ENCODE measurements around the gene FLT4.

Gene FLT4

DNA sequence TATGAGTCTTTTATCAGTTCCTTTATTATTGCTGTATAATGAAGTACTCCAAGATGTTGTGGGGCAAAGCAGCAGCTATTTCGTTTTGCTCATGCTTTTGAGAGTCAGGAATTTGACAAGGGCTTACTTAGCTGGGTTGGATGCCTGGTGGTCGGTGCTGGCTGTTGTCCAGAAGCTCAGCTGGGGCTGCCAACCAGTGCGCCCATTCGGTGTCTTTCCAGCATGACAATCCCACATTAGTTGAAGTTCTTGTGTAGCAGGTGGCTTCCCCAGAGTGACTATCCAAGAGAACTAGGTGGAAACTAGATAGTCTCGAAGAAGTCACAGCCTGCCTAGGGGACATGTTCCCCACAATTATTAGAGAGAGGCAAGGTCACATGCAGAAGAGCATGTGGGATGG, 3.4 kb upstream of the FLT4 start:
- ChIA-PET POLR2A (no interaction called here), CTCF (no interaction called here)
- DNase-seq (ENCODE audit: extremely low spot score) = no peak
- no peak for TF ChIP-seq CTCF (IDR thresholded peaks at IDR 0.05; ENCODE audit: control extremely low read depth, extremely low read depth, low read depth, missing control alignments)

DNA sequence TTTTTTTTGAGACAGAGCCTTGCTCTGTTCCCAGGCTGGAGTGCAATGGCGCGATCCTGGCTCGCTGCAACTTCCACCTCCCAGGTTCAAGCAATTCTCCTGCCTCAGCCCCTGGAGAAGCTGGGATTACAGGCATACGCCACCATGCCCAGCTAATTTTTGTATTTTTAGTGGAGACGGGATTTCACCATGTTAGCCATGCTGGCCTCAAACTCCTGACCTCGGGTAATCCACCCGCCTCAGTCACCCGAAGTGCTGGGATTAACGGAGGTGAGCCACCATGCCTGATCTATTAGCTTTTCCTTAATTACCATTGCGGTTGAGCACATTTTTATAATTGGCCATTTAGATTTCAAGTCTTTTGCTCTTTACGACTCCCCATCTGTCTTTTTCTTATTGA, 2.9 kb upstream of the FLT4 start:
- DNase-seq (ENCODE audit: extremely low spot score) = no peak
- POLR2A ChIA-PET = no interaction called here
- CTCF ChIA-PET = no interaction called here
- no peak for TF ChIP-seq CTCF (IDR thresholded peaks at IDR 0.05; ENCODE audit: control extremely low read depth, extremely low read depth, low read depth, missing control alignments)

DNA sequence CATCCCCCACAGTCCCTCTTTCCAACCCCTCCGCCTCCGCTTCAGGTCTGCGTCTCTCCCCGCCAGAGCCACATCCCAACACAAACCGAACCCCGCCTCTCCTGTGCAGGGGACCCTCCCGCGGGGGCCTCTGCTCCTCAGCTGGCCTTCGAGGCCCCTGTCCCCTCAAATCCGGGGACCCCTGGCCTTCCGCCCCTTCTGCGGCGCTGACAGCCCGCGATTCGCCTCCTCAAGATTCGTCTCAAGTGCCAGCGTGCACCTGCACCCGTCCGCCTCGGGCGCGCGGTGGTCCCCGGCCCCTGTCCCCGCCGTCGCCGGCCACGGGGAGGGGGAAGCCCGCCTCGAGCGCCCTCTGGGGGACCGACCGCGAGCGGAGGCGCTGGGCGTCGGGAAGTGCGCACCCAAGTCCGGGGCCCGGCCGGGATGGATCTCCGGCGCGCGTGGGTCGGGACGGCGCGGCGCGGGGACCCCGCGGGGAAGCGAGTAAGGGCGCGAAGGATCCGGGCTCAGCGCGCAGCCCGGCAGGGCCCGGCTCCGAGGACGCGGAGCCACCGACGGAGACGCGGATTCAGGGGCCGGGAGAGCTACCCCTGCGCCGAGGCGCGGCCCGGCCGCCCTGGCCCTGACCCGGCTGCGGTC, 623 bp downstream of the FLT4 start:
- POLR2A ChIA-PET = interaction anchor here (0.5 kb wide), 1 partner anchor 17 kb away, joined by 6 read pairs; no protein-coding TSS in a partner anchor
- TF ChIP-seq CTCF (IDR thresholded peaks at IDR 0.05; ENCODE audit: control extremely low read depth, extremely low read depth, low read depth, missing control alignments) = no peak
- CTCF ChIA-PET = interaction anchor here (1.7 kb wide), 1 partner anchor 320 kb away, joined by 4 read pairs; no protein-coding TSS in a partner anchor
- no peak for DNase-seq (ENCODE audit: extremely low spot score)

GRCh38 chr5:180647941-180648500, 1.4 kb downstream of the FLT4 start:
- POLR2A ChIA-PET = no interaction called here
- CTCF ChIA-PET = interaction anchor here (1.7 kb wide), 1 partner anchor 320 kb away, joined by 4 read pairs; no protein-coding TSS in a partner anchor
- no peak for DNase-seq (ENCODE audit: extremely low spot score)
- TF ChIP-seq CTCF (IDR thresholded peaks at IDR 0.05; ENCODE audit: control extremely low read depth, extremely low read depth, low read depth, missing control alignments) = no peak

DNA sequence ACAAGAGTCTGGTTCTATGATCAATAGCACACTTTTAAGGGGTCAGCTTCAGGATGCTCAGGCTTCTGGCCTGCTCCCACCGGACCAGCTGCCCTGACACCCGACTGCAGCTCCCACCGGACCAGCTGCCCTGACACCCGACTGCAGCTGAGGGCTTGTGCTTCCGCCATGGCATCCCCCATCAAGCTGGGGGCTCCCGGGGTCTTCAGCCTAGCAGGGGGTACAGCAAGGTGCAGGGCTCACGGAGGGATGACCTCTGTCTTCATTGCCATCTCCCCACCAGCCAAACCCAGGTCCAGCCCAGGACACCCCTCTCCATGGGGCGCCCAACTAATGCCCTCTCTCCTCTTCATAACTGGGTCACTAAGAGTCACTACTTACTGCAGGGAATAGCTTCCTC, 1.9 kb downstream of the FLT4 start:
- DNase-seq (ENCODE audit: extremely low spot score) = no peak
- POLR2A ChIA-PET = interaction anchor here (0.6 kb wide), 1 partner anchor 9 kb away, joined by 5 read pairs; no protein-coding TSS in a partner anchor
- TF ChIP-seq CTCF (IDR thresholded peaks at IDR 0.05; ENCODE audit: control extremely low read depth, extremely low read depth, low read depth, missing control alignments) = no peak
- CTCF ChIA-PET = interaction anchor here (1.7 kb wide), 1 partner anchor 319 kb away, joined by 4 read pairs; no protein-coding TSS in a partner anchor

- no peak for TF ChIP-seq CTCF (IDR thresholded peaks at IDR 0.05; ENCODE audit: control extremely low read depth, extremely low read depth, low read depth, missing control alignments)
- ChIA-PET CTCF (no interaction called here), POLR2A (interaction anchor here (0.6 kb wide), 1 partner anchor 9 kb away, joined by 5 read pairs; no protein-coding TSS in a partner anchor)
- DNase-seq (ENCODE audit: extremely low spot score) = no peak
Observed at GRCh38 chr5:180646963-180647305, 2.5 kb downstream of the FLT4 start.

All from GM10248 (cell line).